NT2/D1 (cell line): ENCODE measurements around the gene TLX2.

Experiments used
- SUZ12 ChIP-seq: IDR thresholded peaks from 2 replicates; pipeline ENCODE4 v1.6.1; 2011; ENCODE audit not compliant: insufficient read length, insufficient read depth; ENCODE audit errors: extremely low read depth
- YY1 ChIP-seq: IDR thresholded peaks from 2 replicates; pipeline ENCODE4 v1.6.1; 2011; ENCODE audit not compliant: insufficient read length, insufficient read depth
- ZNF274 ChIP-seq: IDR thresholded peaks from 2 replicates; pipeline ENCODE4 v1.6.1; 2011; ENCODE audit warnings: mild to moderate bottlenecking, low read depth, low read length

DNA sequence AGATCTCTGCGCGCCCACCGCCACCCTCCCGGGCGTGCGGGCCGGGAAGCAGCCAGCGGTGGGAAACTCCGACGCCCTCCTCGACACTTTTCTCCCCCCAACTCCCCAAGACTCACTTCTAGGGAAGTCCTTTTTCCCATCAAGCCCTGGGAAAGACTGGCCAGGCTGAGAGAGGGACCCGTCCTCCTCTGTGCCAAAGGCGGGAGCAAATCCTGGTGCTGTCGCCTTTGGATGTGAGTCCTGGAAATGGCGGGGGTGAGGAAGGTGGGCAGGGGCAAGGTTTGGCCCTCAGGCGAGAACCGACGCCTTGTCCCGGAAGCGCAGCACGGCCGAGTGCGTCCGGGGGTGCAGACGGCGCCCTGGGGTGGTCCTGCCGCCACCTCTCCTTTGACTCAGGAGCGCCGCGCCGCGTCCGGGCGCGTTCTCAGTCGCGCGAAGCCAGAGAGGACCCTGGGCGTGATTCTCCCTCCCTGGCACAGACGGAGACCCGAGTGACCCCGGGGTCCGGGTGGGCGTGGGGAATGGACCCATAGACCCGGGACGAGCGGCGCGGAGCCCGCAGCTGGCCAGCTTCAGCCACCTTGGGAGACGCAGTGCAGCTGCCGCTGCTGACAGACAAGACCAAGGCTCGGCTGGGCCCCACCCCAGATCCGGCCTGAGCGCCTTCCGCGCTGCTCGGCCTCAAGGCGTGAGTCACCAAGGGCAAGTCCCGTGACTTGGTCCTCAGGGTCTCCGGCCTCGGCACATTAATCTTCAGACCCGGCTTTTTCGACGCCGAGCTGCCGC is 11.3 kb upstream of the TLX2 start:
- TF ChIP-seq YY1: no peak
- TF ChIP-seq ZNF274: no peak
- no peak for TF ChIP-seq SUZ12
